Pulmonary artery endothelial cell (primary cell): ENCODE measurements around the gene LRMDA. TPM values are rescaled to one million over a fixed set of nuclear protein-coding genes. Genes with fewer than 3 reads are reported as not detected.
A peak's percentile ranks its signal among the peaks of the same experiment; 100 is the strongest.

Source experiments
- DNase-seq: peaks from one replicate; pipeline ENCODE4 v3.0.0-alpha.2; 2011; ENCODE audit warnings: low read depth, low spot score
- total RNA-seq: library from RNA; depleted of rRNA; stranded (reverse); fragments of >200 nt; gene quantifications from 2 replicates; pipeline ENCODE4 v1.2.3, GENCODE V29; 2014

Gene LRMDA
- total RNA-seq, 1 donor from 2014 or later: 14.6 TPM

DNA sequence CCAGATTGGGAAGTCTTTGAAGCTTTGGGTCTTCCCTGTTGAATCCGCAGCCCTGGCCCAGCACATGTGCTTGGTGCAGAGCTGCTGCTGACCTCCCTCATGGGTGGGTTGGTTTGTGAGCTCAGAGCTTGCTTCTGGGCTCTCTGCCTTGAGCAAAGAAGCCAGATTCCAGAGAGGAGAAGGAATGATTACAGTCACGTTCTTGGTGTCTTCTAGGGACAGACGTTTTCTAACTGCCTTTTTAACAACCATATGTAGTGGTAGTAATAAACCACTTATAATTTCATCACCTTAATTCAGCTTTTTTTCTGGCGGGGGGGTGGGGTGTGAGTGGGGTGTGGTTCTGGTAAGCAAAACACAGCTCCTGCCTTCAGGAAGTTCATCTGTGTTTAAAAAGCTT, 39.5 kb downstream of the LRMDA start:
- no peak for DNase-seq

DNA sequence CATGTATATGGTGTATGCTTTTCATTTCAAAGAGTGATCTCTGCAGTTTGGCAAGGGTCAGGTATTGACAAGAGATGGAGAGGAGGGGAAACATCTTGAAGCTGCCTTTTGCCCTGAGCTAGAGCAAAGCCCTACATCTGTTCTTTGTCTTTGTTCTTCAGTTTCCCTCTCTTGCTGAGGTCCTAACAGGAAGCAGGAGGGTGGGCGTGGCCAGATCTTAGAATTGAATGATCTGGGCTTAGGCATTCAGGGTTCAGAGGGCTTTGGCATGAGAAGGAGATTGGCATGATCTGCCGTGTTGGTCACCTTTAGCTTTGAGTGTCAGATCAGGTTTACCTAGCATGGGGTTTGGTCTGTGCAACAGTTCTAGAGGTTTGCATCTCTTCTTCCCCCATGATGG, 41.3 kb downstream of the LRMDA start:
- DNase-seq: peak; percentile 37

DNA sequence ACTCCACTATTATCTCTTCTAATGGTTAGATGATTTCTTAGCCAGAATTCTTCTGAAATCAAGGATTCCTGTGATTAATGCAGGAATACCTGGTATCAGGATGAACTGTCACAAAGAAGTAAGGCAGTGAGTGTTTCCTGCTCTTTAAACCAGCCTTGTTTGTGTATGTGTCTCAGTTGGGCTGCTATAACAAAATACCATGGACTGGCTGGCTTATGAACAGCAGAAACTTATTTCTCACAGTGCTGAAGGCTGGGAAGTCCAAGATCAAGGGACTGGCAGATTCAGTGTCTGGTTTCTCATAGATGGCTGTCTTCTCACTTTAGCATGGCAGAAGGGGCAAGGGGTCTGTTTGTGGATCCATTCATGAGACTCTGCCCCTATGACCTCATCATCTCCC, 42.7 kb downstream of the LRMDA start:
- no peak for DNase-seq

DNA sequence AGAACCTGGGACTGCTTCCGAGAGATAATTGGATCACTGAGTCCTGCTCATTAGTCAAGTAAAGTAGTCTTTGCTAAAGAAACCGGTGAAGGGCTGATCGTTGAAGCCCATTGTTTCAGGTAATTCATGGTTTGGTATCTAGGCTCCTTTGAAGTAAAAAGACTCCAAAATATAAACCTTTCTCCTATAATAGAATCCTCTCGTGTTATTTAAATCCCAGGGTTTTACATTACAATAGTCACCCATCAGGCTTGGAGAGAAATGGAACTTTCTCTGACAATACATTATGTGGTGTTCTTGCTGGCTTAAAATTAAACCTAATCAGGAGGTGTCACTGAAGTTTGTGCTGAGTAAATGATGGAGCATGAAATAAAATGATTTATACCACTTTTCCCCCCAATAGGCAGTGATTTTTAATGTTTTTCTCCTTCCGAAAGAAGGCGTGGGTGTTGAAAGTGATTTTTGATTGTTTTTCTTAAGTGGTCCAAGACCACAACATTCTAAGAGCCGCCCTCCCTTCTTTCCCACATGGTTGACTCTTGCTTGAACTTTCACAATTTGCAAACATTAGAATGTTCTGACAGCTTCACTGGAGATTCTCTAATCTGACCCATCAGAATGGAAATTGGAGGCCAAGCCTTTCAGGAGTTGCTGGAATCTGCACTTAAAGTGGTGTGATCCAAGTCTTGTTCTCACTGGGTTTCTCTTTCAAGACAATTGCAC, 44.2 kb downstream of the LRMDA start:
- DNase-seq: no peak

DNA sequence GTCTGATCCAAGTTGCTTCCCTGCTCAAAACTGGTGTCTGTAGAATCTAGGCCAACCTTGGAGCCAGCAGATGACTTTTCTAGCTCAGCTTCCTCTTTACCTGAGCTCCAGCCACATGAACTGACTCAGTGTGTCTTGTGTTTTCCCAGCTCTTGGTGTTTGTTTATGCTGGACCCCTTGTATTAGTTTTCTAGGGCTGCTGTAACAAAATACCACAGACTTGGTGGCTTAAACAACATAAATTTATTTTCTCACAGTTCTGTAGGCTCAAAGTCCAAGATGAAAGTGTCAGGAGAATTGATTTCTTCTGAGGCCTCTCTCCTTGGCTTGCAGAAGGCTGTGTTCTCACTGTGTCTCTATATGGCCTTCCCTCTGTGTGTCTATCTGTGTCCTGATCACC, 45.1 kb downstream of the LRMDA start:
- no peak for DNase-seq

DNA sequence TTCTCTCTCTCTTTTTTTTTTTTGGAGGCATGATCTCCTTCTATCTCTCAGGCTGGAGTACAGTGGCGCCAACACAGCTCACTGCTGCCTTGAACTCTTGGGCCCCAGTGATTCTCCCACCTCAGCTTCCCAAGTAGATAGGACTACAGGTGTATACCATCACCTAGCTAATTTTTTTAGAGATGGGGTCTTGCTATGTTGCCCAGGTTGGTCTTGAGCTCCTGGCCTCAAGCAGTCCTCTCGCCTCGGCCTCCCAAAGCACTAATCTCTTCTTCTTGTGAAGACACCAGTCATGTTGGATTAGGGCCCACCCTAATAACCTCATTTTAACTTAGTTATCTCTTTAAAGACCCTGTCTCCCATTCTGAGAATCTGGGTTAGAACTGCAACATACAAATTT, 45.6 kb downstream of the LRMDA start:
- DNase-seq: no peak

DNA sequence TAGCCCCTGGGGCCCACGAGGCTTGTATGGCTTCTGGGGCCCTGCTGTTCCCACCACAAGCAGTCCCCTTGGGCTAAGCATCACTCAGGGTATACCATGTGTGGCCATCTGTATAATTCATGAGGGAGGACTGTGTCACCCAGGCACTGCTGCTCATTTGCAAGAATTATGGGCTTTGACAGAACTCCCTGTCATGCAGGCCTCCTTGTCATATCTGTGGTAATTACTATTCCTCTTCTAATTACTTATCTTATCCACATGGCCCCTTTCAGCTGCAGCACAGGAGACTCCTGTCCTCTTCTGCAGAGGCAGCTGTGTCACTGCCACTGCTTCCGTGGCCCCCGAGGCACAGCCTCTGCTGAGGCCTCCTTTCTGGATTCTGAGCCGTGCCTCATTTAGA, 46.3 kb downstream of the LRMDA start:
- DNase-seq: no peak

DNA sequence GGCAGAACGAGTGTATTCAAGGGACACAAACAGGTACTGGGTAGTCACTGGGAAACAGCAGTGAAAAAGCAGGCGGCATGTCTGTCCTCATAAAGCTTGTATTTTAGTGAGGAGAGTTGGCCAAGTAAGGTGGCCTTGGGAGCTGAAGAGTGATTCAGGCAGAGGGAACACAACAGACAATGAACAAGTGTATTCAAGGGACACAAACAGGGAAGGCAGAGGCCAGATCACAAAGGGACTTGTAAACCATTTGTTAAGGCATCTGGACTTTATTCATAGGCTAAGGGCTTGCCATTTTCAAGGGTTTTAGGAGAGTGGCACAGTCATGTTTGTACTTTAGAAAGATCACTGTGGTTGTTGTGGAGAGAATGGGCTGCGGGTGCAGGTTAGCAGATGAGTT, 49.0 kb downstream of the LRMDA start:
- no peak for DNase-seq

DNA sequence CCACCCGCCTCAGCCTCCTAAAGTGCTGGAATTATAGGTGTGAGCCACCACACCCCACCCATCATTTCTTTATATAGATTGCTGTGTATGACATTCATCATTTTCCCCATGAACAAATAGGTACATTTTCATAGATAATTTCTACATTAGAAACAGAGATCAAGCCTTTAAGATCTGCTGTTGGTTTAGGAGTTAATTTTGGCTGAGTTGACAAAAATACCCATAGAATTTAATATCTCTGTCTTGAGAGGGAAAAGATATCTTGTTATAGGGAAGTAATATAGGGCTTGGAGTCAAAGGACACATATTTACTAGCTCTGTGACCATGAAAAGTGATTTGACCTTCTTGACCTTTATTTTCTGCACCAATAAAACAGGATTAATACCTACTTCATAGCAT, 51.8 kb downstream of the LRMDA start:
- DNase-seq: no peak

DNA sequence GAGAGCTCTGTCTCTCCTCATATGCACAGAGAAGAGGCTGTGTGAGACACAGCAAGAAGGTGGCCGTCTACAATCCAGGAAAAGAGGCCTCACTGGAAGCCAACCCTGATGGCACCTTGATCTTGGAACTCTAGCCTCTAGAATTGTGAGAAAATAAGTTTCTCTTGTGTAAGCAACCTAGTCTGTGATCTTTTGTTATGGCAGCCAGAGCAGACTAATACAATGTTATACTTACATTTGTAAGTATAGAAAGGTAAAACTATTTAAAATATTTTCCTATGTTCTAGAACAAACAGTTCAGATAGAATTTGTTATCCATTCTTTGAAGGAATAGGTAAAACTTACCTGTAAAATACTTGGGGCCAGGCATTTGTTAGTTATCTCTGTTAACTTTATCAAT, 53.3 kb downstream of the LRMDA start:
- DNase-seq: no peak

DNA sequence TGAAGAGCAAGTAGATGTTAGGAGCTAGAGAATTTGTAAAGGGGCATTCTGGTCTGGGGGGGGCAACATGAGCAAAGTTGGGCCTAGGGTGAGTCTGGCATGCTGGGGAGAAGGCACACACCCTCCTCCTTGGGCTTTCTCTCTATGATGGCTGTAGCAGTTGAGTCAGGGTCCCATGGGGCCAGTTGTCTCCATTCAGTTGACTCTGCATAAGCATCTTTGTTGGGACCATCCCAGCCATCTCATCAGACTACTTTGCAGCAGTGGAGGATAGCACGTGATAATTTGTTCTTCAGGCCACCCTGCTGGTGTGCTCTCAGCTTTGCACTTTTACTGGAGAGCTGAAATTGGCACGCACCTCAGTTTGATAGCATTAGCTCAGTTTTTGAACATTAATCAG, 55.2 kb downstream of the LRMDA start:
- DNase-seq: no peak

DNA sequence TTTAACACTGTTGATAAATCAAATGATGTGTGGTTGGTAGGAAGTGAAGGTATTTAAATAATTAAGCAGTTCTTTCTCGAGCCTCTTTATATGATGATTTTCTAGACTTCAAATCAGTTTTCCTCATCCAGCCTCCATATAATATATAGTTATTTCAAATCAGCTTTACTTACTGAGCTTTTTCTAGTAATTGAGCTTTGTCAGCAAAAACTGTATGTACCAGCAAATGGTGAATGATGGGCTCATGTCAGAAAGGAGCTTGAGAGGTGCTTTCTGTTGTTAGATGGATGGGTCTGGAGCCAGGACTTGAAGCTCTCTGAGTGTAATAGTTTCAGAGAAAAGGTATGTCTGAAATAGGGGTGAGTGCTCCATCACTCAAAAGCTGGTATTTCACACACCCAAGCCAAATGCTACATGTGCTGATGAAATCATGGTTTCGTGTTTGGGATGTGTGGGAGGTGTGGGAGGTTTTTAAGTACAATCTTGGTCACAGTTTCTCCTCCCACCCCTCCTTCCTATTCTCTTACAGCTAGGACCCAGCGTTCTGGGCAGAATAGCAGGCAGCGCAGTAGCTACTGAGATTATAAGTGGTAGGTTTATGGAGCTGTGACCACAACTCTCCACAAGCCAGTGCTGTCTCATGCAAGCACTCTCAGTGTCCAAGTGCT, 55.8 kb downstream of the LRMDA start:
- no peak for DNase-seq

DNA sequence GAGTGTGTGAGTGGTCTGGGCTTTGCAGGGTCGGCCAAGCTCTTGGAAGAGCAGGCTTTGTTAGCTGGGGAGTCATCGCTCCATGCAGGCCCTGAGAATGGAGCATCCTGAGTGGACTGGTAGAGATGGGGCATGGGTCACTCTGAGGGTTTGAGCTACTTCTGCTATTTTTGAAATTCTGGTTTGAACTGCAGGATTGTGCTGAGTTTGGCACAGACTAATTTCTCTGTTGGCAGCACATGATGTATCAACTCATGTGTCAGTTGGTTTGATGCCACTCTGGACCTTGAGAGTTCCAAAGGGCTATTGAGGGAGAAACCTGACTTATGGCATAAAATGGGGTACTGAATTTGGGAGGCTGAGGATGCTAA, 56.3 kb downstream of the LRMDA start:
- DNase-seq: no peak

DNA sequence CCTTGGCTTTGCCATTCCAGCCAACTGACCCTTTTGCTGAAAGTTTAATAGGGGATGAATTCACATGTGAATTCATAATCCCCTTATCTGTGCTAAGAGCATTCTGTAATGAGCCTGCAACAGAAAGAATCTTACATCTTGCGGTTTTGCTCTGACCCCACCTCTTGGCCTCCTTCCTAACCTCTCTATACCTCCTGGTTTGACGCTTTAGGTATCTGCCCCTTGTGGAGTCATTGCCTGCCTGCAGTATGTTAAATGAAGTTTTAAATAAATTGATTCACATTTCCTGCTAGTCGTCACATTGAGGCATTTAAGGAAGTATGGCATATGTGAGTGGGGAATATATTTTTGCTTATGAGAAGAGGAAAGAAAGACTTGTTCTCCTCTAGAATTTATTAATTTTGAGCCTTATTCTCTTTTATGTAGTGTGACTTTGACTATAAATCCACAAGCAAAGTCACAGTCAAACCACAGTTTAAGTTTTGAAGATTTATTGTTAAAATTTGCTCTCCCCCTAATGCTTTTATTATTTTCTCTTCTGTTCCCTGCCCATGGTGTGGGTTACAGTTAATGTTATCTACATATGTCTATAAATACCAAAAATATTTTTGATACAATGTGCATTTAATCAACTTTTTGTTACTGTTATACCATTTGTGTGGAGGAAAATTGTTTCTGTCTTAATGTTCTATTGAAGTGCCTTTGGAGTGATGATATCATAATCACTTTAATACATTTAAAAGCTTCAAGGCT, 60.9 kb downstream of the LRMDA start:
- no peak for DNase-seq

DNA sequence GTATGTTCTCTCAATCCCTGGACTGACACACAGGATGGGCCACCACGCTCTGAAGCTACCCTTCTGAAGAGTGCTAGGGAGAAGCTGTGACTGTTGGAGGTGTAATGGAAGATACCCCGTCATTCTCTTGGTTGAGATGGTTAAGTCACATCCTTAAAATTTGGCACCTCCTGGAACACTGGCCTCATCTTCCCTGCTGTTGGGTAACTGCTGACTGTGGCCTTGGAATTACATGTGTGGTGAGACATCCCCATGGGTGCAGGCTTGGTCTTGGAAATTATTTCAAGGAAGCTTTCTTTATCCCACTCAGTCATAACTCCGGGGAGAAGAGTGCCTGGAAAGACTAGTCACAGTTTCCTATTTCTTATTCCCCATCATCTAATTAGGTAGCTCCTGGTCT, 62.0 kb downstream of the LRMDA start:
- no peak for DNase-seq

DNA sequence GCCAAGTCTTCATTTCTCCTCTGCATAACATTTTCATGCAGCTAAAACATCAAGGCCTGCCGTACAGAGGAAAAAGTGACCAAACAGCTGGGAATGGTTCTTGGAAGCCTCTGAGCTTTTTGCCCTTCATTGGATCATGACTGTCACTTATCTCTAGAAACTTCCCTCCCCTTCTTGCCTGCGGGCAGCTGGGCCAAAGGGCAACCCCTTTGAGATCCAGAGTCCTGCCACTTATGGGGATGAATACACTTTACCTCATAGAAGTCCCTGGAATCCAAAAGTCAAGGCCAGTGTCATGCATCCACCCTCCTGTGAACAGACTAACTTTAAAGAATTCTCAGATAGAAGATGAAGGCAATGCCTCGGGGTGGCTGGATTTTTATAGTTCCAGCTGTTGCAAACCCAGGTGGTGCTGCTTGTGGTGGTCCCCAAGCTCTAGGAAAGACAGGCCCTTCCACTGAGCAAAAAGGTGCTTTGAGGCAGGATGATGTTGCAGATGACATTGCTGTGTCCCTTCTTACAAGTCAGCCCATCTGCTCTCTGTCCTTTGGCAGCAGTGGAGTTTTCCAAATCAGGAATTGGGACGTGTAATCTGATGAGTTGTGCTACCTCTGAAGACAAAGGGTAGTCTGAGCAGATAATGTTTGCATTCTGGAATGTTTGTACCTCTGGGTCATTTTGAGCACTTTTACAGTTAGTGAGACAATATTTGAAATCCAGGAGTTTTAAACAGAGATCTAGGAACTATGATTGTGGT, 64.2 kb downstream of the LRMDA start:
- DNase-seq: no peak

DNA sequence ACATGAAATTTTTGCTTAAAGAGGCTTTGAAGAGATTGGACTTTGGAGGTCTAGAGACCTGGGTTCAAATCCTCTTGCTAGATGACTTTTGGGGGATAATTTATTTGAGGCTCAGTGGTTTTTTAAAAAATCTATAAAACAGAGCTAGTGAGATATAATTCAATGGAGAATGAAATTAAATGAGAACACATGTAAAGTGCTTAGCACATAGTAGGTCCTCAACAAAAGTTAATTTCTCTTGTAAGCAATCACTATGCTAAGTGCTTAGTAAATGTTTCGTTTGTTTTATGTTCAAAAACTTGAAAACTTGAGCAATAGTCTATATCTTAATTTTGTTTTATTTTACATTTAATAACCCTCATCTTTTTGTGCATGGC, 64.8 kb downstream of the LRMDA start:
- no peak for DNase-seq

DNA sequence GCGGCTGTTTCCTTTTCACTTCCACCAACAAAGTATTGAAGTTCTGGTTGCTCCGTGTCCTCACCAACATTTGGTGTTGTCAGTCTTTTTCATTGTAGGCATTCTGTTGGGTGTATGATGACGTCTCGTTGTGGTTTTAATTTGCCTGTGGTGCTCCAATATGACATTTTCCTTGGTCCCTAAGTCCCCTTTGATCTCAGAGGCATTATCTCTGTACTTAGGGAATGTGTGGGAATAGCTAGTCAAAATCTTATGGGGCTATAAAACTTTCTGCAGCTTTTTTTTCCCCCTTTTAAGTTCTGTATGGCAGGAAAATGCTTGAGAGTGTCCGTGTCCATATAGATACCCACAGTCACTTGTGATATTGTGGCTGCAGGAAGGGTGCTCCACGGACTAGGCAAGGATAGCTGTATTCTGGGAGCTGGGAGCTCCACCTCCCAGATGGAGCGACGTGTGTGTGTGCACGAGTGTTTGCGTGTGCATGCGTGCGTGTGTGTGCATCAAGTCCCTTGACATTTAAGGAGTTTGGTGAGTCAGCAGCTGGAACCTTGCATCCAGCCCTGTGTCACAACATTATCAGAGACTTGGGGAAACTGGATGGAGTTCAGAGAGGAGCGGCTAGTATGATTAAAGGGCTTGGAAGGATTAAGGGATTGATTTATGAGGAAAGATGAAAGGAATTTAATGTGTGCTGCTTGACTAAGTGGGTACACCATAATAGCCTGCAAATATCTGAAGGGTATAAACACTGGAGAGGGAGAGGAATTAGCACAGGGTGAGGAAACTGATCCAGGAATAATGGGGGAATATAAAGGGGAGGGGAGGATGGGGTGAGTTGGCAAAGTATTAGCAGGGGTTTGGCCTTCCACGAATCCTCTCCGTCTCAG, 66.8 kb downstream of the LRMDA start:
- DNase-seq: no peak

DNA sequence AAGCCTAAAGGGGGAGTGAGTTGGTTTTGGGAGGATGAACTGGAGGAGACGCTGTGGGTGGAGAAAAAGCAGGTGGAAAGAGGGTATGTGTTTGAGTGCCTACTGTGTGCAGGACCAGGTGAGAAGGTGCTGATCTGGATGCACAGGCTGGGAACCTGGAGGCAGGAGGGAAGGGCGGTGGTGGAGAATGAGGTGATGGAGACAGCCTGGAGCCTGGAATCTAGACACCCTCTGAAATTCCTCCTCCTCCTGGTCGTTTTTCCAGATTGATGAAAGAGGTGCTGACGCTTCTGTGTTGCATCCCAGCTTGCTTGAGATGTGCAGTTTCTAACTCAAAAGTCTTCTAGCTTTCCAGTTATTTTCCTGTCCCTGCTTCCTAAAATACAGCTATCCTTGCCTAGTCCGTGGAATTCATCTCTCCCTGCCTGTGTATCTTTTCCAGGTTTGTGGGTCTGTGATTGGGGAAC, 67.5 kb downstream of the LRMDA start:
- DNase-seq: no peak

DNA sequence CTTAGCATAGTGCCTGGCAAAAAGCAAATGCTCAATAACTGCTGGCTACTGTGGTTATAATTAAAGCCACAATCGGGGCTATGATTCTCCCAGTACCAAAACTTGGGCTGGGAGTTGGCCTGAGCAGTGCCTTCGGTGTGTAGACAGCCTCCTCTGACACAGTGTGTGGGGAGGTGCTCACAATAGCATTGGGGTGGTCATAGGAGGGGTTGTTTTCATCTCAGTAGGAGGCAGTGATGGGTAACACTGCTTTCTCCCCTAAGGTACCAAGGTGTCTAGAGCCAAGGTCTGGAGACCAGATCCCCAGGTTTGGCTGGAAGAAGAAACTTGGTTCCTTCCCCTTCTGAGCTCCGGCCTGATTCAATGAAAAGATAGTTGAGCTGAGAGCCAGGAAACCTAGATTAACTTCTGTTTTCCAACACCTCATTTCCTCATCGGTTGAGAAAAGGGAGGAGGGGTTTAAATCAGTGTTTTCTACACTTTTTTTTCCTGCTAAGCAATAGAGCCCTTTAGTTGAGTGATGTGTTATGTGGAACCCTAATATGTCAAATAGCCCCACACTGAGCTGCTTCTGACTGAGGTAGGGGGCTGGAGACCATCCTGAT, 68.2 kb downstream of the LRMDA start:
- DNase-seq: no peak

DNA sequence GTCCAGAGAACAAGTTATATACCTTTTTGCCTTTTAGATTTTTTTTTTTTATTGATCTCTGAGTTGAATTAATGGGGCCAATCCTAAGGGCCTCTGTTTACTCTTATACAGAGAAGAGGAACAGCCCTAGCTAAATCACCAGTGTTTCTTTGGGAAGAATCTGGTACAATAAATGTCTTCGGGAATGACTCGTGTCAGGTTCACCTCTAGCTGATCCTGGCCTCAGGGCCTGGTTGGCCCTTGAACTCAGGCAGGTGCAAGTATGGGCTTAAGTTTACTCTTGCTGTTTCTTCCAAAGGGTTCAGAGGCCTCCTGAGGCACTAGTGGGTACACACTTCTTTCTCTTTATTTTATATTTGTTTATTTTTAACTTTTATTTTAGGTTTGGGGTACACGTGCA, 71.0 kb downstream of the LRMDA start:
- no peak for DNase-seq
